ENCODE data around the gene C7.
"Not testable (repeated sequence)": the region's sequence is repeated elsewhere in the genome, so short reads cannot be mapped to it uniquely, and the experiment has no call there.

Gene C7
- long read RNA-seq, donor 1, full-length matches to known transcripts = 16 of 22 reads
- long read RNA-seq, donor 1, partial matches to known transcripts = 6 of 22 reads
- long read RNA-seq, donor 1, other reads (novel, unspliced or antisense) = 0 of 22 reads
- long read RNA-seq, donor 2, full-length matches to known transcripts = 13 of 13 reads
- long read RNA-seq, donor 2, partial matches to known transcripts = 0 of 13 reads
- long read RNA-seq, donor 2, other reads (novel, unspliced or antisense) = 0 of 13 reads
- long read RNA-seq, donor 3, full-length matches to known transcripts = 22 of 32 reads
- long read RNA-seq, donor 3, partial matches to known transcripts = 10 of 32 reads
- long read RNA-seq, donor 3, other reads (novel, unspliced or antisense) = 0 of 32 reads
- long read RNA-seq, donor 4, full-length matches to known transcripts = 7 of 73 reads
- long read RNA-seq, donor 4, partial matches to known transcripts = 66 of 73 reads
- long read RNA-seq, donor 4, other reads (novel, unspliced or antisense) = 0 of 73 reads
- long read RNA-seq, donor 5, full-length matches to known transcripts = 13 of 13 reads
- long read RNA-seq, donor 5, partial matches to known transcripts = 0 of 13 reads
- long read RNA-seq, donor 5, other reads (novel, unspliced or antisense) = 0 of 13 reads
- long read RNA-seq, donor 6, full-length matches to known transcripts = 5 of 10 reads
- long read RNA-seq, donor 6, partial matches to known transcripts = 5 of 10 reads
- long read RNA-seq, donor 6, other reads (novel, unspliced or antisense) = 0 of 10 reads
- long read RNA-seq, donor 7, full-length matches to known transcripts = 25 of 30 reads
- long read RNA-seq, donor 7, partial matches to known transcripts = 5 of 30 reads
- long read RNA-seq, donor 7, other reads (novel, unspliced or antisense) = 0 of 30 reads
- long read RNA-seq, donor 8, full-length matches to known transcripts = 20 of 20 reads
- long read RNA-seq, donor 8, partial matches to known transcripts = 0 of 20 reads
- long read RNA-seq, donor 8, other reads (novel, unspliced or antisense) = 0 of 20 reads

DNA sequence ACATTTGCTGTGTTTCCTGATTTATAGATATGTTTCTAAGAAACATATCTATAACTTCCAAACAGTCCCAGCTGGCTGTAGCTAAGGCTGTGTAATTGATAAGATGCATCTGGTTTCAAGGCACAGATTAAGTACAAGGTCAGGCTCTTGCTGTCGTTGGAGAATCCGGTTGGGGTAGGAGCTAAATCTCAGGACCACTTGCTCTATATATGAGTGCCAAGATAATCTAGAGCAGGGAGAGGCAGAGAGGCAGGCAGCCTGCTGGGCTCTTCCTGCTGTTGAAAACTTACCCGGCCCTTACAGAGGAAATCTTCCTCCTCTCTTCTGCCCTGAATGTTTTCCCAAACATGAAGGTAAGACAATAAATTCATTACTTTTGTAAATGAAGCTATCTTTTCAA is at the start of gene C7:
TSS of gene C7 (plus strand) at position 234 of the 400 bp plus-strand sequence. CDS start at position 348, 114 bp downstream.
- no peak for DNase-seq

DNA sequence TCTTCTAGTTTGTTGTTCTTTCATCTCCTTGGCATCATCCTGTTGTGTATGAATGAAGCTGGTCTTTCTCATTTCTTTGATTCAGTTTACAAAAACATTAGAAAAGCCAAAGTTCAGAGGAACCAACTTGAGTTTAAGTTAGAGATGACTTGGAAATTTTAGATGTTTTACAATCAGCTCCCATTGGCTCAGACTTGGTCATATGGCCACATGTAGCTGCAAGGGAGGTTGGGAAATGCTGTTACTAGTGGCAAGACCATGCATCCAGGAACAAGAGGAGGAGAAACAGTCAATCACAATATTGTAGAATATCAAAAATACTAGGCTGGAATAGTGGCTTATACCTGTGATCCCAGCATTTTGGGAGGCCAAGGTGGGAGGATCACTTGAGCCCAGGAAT is 48.6 kb upstream of the C7 start:
- no peak for DNase-seq

DNA sequence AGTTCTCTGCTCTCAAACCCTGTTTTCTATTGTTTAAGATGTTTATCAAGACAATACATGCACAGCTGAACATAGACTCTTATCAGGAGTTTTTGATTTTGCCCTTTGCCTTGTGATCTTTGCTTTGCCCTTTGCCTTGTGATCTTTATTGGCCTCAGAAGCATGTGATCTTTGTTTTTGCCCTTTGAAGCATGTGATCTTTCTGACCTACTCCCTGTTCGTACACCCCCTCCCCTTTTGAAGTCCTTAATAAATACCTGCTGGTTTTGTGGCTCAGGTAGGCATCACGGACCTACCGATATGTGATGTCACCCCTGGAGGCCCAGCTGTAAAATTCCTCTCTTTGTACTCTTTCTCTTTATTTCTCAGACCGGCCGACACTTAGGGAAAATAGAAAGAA is 44.3 kb upstream of the C7 start:
- not testable (repeated sequence) for DNase-seq

DNA sequence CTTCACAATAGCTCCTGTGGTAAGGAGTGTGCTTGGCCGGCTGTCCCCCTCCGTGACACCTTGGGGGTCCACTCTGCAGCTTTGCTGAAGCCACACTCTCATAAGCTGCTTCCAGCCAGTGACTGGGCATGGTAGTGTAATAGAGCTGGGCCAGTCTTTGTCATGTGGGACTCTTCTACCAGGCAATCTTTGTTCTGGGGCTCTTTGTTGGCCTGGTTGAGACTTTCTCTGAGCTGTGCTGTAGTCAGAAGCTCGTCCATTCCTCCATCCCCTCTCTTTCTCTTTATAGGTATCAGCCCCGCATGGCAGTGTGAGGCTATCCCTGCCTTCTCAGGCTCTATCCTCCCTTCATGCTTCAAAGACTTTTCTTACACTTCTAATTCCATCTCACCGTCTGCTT is 42.5 kb upstream of the C7 start:
- DNase-seq = no peak

DNA sequence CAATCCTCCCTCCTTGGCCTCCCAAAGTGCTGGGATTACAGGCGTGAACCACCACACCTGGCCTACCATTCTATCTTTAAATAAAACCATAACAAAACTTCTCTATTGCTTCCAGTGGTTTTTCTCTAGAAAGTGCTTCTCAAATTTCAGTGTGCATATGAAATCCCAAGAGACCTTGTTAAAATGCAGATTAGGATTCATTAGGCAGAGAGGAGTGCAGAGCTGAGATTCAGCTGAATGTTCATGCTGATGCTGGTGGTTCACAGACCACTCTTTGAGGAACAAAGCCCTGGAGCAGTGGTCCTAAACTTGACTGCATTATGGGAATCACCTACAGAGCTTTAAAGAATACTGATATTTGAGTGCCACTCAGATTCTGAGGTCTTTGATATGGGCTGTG is 39.9 kb upstream of the C7 start:
- DNase-seq = no peak

DNA sequence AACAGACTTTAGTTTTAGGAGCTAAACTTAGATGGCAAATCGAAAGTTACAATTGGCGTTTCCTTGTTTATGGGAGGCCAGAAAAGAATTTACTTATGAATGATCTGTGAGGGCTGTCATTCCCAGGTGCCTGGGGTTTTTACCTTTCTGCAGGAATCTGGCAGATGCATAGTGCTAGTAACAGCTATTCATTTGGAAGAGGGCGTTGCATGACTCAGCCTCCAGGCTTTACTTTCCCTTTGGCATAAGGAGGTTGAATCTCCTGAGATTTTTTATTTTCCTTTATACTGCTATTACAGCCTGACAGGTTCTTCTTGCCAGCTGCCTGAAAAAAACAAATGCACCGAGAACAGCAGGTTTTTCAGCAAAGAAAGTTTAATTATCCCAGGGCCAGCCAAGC is 38.1 kb upstream of the C7 start:
- DNase-seq = no peak

DNA sequence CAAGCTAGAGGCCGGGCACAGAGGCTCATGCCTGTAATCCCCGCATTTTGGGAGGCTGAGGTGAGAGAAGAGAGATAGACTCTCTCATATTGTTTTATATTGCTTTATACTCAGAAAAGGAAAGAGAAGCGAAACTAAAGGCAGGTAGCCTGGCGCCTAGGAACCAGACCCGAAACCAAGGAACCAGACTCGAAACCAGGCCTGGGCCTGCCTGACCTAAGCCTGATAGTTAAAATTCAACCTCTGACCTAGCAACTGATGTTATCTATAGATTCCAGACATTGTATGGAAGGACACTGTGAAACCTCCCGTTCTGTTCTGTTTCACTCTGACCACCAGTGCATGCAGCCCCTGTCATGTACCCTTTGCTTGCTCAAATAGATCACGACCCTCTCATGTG is 37.0 kb upstream of the C7 start:
- not testable (repeated sequence) for DNase-seq

DNA sequence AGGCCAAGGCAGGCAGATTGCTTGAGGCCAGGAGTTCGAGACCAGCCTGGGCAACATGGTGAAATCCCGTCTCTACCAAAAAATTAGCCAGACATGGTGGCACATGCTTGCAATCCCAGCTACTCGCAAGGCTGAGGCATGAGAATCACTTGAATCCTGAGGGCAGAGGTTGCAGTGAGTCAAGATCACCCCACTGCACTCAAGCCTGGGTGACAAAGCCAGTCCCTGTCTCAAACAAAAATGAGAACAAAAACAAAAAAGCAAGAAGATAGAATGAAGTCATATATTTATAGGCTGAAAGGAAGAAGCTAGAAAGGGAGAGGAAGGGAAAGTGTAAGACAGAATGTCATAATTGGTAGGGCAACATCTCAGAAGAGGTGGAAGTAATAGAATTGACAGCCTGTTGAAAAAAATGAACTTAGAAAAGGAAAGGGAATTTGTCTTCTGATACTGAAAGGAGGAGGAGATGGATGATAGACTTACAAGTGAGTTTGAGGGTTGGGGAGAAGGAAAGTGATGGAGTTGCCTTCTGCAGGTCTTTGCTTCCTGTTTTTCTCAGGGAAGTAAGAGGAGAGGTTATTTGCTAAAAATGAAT is 35.9 kb upstream of the C7 start:
- no peak for DNase-seq

DNA sequence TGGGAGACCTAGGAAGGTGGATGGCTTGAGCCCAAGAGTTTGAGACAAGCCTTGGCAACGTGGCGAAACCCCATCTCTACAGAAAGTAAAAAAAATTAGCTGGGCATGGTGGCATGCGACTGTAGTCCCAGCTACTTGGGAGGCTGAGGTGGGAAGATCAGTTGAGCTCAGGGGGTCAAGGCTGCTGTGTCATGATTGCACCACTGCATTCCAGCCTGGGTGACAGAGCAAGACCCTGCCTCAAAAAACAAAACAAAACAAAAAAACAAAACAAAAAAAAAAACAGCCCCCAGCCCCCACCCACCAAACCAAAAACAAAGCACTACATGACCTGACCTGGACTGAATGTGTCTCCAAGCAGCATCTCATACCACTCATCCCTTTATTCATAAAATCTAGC is 33.3 kb upstream of the C7 start:
- DNase-seq = no peak

DNA sequence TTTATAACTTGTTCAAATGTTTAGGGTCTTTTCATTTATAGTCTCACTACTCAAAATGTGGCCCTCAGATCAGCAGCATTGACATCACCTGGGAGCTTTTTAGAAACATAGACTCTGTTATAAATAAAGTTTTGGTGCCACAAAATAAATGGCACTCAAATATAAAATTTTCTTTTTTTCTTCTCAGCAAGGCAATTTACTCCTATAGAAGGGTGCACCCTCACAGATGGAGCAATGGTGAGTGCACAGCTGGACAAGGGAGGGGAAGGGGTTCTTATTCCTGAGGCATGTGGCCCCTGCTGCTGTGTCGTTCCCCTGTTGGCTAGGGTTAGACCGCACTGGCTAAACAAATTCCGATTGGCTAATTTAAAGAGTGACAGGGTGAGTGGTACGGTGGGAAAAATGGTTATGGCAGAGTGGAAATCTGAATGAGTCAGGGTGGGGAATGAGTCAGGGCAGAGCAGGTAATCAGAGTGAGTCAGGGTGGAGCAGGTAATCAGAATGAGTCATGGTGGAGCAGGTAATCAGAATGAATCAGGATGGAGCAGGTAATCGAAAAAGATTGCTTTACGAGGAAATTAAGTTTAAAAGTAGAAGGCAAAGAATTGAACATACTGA is 31.8 kb upstream of the C7 start:
- no peak for DNase-seq

DNA sequence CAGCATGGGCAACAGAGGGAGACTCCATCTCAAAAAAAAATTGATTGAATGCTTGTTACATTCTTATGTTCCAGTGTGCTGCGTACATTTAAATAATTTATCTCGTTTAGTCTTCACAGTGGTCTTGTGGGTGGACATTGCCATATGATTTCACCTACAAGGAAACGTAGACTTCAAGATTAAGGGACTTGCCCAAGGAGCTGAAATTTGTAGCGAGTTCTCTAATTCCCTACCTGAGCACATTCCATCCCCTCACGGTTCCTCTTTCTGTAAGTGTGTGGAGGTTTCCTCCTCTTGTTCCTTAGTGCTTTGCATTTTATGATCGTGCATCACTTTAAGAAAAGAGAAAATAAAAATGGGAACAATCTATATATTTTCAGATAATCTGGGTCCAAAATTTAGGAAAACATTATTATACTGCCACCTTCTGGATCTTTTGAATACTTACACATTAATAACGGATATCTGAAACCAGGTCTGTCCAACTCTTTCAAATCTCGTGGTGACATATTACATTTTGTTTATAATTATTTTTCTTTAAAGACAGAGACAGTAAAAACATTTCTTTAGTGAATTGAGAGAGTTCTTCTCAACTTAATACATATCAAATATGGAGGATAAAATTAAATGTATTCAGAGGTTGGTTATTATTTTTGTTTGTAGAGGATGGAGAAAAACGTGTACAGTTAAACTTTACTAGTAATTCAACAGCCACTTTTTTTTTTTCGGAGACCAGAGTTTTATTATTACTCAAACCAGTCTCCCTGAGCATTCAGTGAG is 29.9 kb upstream of the C7 start:
- DNase-seq = no peak

DNA sequence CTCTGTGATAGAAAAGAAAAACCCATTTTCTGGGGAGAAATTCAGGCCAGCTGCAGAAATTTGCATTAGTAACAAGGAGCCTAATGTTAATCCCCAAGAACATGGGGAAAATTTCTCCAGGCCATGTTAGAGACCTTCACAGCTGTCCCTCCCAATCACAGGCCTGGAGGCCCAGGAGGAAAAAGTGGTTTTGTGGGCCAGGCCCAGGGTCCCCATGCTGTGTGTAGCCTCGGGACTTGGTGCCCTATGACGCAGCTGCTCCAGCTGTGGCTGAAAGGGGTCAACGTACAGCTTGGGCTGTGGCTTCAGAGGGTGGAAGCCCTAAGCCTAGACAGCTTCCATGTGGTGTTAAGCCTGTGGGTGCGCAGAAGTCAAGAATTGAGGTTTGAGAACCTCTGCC is 27.0 kb upstream of the C7 start:
- no peak for DNase-seq

DNA sequence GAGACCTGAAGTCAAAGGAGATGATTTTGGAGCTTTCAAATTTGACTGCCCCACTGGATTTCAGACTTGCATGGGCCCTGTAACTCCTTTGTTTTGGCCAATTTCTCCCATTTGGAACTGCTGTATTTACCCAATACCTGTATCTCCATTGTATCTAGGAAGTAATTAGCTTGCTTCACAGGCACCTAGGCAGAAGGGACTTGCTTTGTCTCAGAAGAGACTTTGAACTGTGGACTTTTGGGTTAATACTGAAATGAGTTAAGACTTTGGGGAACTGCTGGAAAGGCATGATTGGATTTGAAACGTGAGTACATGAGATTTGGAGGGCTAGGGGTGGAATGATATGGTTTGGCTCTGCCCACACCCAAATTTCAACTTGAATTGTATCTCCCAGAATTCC is 26.2 kb upstream of the C7 start:
- not testable (repeated sequence) for DNase-seq

DNA sequence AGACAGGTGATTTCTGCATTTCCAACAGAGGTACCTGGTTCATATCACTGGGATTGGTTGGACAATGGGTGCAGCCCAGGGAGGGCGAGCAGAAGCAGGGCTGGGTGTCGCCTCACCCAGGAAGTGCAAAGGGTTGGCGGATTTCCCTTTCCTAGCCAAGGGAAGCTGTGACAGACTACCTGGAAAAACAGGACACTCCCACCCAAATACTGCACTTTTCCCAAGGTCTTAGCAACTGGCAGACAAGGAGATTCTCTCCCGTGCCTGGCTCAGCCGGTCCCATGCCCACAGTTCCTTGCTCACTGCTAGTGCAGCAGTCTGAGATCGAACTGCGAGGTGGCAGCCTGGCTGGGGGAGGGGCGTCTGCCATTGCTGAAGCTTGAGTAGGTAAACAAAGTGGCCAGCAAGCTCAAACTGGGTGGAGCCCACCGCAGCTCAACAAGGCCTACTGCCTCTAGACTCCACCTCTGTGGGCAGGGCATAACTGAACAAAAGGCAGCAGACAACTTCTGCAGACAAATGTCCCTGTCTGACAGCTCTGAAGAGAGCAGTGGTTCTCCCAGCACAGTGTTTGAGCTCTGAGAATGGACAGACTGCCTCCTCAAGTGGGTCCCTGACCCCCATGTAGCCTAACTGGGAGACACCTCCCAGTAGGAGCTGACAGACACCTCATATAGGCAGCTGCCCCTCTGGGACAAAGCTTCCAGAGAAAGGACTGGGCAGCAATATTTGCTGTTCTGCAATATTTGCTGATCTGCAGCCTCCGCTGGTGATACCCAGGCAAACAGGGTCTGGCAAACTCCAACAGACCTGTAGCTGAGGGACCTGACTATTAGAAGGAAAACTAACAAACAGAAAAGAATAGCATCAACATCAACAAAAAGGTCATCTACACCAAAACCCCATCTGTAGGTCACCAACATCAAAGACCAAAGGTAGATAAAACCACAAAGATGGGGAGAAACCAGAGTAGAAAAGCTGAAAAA is 13.6 kb upstream of the C7 start:
- not testable (repeated sequence) for DNase-seq

DNA sequence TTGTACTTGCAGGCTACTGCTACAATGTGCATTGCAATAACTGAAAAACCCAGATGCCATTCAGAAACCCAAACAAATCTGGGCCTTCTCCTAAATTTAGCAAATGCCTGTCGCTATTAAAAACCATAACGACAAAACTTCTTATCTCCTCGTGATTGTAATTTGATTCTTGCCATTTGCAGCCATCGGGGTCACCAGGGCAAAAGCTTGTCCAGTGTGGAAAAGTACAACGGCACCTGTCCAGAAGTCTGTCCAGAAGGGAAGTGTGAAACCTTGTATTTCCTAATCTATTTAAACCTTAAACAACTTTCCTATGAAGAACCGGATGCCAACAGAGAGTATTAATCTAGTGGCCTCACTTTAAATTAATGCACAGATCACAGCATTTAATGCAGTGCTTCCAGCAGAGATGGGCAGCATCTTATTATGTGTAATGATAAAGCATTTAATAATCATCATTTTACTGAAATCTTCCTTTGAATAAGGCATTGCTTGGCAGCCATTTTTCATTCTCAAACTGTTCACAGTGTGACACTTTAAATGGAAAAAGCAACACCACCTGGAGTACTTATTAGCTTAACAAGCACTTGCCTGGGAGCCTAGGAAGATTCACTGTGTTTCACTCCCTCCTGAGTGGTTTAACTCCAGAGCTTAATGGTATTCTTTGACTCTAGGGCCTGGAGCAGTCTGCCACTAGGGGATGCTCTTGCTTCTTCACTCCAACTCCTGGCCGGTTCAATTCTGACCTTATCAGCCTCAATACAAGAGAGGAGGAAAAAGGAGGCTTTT is 4.9 kb upstream of the C7 start:
- DNase-seq = no peak

DNA sequence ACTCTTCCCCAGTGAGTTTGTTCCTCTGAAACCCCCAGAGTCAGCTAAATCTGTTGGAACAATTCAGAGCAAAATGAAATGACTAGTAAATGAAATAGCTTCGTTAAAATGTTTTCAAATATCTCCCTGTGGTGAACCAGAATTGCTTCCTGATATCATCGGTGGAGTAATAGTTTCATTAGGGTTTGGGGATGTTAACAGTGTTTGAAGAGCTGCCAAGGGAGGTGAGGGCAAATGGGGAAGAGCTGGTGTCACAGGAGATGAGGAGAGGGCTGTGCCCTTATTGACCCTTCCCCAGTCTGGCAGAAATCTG is 4.3 kb upstream of the C7 start:
- DNase-seq = no peak

DNA sequence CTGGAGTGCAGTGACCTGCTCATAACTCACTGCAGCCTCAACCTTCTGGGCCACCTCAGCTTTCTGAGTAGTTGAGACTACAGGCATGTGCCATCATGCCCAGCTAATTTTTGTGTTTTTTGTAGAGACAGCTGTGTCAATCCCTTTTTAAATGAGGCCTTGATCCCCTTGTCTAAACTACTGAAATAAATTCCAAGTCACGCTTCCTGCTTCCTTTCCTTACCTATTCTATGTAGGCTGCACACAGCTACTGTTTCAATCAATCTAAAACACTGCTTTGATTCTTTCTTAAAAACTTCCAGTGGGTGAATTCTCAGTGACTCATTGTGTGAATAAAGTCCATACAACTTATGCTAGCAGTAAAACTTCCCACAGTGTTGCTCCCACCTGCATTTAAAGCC is 2.9 kb upstream of the C7 start:
- no peak for DNase-seq

DNA sequence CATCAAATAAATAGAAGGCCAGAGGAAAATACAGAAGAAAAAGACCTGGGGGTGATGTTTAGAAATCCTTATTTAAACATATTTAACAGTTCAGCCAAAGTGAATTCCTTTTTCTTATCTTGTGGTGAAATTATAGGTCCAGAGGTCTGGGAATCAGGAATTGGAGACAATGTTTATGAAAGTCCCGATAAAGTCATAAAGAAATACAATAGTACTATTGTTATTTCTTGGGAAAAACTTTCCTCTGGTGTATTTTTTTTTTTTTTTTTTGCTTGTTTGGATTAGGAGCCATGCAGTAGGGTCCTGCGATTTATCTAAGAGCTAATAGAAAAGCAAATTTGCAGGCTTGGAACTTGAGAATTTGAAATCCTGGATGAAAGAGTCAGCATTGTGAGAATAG is 426 bp downstream of the C7 start:
- no peak for DNase-seq

DNA sequence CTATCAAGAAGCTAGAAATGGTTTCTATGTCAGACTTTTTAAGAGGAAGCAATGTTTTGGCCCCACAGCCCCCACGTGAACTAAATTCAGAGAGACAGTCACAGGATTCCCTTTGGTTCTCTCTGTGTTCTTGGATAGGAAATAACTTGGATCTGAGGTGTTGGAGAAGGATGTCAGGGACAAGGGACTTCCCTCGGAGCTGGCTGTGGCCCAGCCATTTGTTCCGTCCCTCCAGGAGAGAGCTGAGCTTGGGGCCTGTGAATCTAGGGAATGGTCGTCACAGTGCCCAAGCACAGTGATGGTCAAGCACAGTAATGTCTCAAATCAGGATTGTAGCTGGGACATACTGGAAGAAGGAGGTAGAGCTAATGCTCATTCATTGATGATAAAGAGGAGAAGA is 2.0 kb downstream of the C7 start:
- no peak for DNase-seq

DNA sequence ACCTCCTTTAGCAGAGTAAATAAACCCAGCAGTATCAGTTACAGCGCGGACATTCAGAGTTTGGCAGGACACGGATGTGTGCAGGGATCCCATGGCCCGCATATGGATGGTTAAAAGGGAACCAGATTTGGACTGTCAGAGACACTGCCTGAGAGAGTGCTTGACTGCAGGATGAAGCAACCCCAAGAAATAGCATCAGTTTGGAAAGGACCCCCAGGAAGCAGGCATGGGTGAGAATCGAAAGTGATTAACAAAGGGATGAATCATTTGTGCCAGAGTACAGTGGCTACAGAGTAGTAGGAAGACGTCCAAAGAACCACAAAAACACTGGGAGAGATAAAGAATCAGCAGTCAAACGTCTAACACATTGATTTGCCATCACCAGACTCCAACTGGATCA is 5.5 kb downstream of the C7 start:
- DNase-seq = no peak
